AG04449 (cell line): ENCODE results near the gene UCKL1.
"Not testable (repeated sequence)": the region's sequence is repeated elsewhere in the genome, so short reads cannot be mapped to it uniquely, and the experiment has no call there.

ENCODE experiments used
- CTCF ChIA-PET: fragments of 350-600 bp; formaldehyde crosslinking; extraction: SDS; loops from one replicate; lab custom pipeline; 2021; ENCODE audit warnings: antibody characterized with exemption; lab: Yijun Ruan, JAX
- POLR2A ChIA-PET: fragments of 400-600, 350-600 bp; formaldehyde crosslinking; extraction: SDS; loops from one replicate; lab custom pipeline; 2020; ENCODE audit warnings: antibody characterized with exemption, inconsistent platforms; lab: Yijun Ruan, JAX
- DNase-seq: peaks from one replicate; pipeline ENCODE4 v3.0.0-alpha.2; 2010; ENCODE audit warnings: low read depth, low spot score
- H3K4me3 ChIP-seq: 2 replicates; pipeline ENCODE4 v1.5.1; 2011; ENCODE audit warnings: low read depth, mild to moderate bottlenecking, control low read depth, low read length
- CTCF ChIP-seq: IDR thresholded peaks from one replicate; pipeline ENCODE4 v1.5.1; 2011; ENCODE audit warnings: mild to moderate bottlenecking, moderate library complexity, low read length, control low read depth, inconsistent platforms; ENCODE audit not compliant: insufficient read depth; ENCODE audit errors: missing control alignments

UCKL1 gene

GRCh38 chr20:63973636-63974401 lies 17.6 kb upstream of the UCKL1 start:
- H3K4me3 ChIP-seq, result peak overlapping the region; percentile 57
- POLR2A ChIA-PET, result interaction anchor here (0.6 to 1.0 kb wide), 4 partner anchors 17 to 109 kb away, joined by 3 to 6 read pairs (median 4); partner anchors contain the start of genes TPD52L2 and UCKL1
- no peak for DNase-seq
- peak; percentile 97 for TF ChIP-seq CTCF
- CTCF ChIA-PET, result interaction anchor here (0.6 to 5.3 kb wide), 43 partner anchors 10 to 477 kb away, joined by 3 to 73 read pairs (median 4); partner anchors contain the start of genes ARFRP1, DNAJC5, PTK6 and STMN3

DNA sequence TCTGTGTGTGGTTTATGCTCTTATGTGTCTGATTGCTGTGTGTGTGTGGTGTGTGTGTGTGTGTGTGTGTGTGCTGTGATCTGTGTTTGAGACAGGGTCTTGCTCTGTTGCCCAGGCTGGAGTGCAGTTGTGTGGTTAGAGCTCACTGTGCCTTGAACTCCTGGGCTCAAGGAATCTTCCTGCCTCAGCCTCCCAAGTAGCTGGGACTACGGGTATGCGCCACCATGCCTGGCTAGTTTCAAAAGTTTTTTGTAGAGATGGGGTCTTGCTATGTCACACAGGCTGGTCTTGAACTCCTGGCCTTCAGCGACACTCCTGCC lies 16.9 kb upstream of the UCKL1 start:
- ChIA-PET CTCF (interaction anchor here (0.6 to 5.3 kb wide), 28 partner anchors 10 to 476 kb away, joined by 3 to 73 read pairs (median 4); partner anchors contain the start of genes ARFRP1, DNAJC5, PTK6 and ZGPAT), POLR2A (interaction anchor here (1.0 kb wide), 1 partner anchor 94 kb away, joined by 3 read pairs; no protein-coding TSS in a partner anchor)
- no peak for DNase-seq
- H3K4me3 ChIP-seq, result no peak overlapping the region
- no peak for TF ChIP-seq CTCF

DNA sequence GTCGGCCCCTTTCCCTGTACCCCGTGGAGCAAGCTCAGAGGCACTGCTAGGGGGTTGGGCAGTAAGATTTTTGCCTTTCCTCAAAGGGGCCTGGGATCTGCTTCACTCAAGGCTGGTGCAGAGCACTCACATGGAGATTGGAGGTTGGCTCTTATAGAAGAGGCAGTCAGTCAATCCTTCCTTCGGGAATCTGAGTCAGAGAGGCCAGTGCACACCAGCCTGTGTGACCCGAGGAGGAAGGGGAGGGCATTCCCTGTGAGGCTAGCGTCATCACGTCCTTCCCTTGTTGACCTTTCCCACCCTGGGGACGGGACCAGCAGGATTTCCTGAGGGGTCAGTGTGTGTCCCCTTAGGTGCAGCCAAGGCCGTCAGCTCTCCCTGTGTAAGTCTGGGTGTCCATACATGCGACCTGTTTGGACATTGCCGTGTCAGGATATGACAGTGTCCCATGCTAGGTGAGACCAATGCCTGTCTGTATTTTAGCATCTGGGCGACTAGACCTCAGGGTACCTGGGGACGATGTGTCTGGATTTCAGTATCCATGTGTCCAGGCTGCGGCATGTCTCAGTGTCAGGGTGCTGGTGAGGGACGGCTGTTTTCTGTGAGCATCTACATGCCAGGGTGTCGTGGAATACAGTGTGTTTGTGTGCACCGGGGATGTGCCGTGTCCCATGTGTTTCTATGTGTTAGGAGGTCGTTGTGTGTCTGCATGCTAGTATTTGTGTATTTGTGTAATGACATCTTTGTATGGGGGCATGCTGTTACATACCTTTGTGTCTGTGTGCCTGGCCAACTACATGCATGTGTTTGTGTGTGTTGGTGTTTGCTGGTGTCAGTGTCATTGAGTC lies 16.3 kb upstream of the UCKL1 start:
- H3K4me3 ChIP-seq, result no peak overlapping the region
- DNase-seq, result no peak
- ChIA-PET POLR2A (no interaction called here), CTCF (interaction anchor here (1.0 to 5.3 kb wide), 6 partner anchors 8 to 476 kb away, joined by 3 to 73 read pairs (median 12); partner anchors contain the start of gene PTK6)
- no peak for TF ChIP-seq CTCF

DNA sequence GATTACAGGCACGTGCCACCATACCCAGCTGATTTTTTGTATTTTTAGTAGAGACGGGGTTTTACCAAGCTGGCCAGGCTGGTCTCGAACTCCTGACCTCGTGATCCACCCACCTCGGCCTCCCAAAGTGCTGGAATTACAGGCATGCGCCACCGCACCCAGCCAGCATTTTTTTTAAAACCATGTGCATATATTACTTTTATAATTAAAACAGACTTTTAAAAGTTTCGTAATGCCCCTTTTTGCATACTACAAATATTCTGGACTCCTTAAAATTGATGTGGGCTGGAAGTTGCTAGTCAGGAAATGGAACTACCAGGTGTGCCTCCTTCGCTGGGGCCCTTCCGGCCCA lies 15.7 kb upstream of the UCKL1 start:
- H3K4me3 ChIP-seq, DNase-seq: not testable (repeated sequence)
- ChIA-PET CTCF (interaction anchor here (1.0 to 5.3 kb wide), 4 partner anchors 8 to 475 kb away, joined by 3 to 73 read pairs (median 12); partner anchors contain the start of gene PTK6), POLR2A (interaction anchor here (0.6 kb wide), 1 partner anchor 17 kb away, joined by 3 read pairs; no protein-coding TSS in a partner anchor)

DNA sequence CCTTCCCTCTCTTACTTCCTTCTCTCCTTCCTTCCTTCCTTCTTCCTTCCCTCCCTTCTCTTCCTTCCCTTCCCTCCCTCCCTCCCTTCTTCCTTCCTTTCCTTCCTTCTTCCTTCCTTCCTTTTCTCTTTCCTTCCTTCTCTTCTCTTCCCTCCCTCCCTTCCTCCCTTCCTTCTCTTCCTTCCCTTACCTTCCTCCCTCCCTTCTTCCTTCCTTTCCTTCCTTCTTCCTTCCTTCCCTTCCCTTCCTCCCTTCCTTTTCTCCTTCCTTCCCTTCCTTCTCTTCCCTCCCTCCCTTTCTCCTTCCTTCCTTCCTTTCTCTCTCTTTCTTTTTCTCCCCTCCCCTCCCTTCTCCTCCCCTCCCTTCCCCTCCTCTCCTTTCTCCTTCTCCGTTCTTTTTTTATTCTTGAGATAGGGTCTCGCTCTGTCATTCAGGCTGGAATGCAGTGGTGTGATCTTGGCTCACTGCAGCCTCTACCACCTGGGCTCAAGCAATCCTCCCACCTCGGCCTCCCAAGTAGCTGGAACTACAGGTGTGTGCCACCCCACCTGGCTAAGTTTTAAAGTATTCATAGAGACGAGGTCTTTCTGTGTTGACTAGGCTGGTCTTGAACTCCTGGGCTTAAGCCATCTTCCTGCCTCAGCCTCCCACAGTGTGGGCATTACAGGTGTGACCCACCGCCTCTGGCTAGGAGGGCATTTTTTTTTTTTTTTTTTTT lies 14.7 kb upstream of the UCKL1 start:
- CTCF ChIA-PET, result interaction anchor here (0.9 to 5.3 kb wide), 3 partner anchors 10 to 474 kb away, joined by 5 to 73 read pairs (median 15); partner anchors contain the start of genes PRPF6 and PTK6
- no peak for DNase-seq
- peak overlapping the region; percentile 68; the same call in 1 of the 2 replicates for H3K4me3 ChIP-seq
- no peak for TF ChIP-seq CTCF
- POLR2A ChIA-PET, result interaction anchor here (0.6 kb wide), 1 partner anchor 16 kb away, joined by 3 read pairs; no protein-coding TSS in a partner anchor
